Pons (tissue), 1 donor: Measurements from ENCODE around the gene SULF2.

Experiments
- DNase-seq: peaks from one replicate; pipeline ENCODE4 v3.0.0-alpha.2; 2016; ENCODE audit warnings: low spot score

SULF2 gene

GRCh38 chr20:47784599-47785310 lies 526 bp downstream of the SULF2 start:
- DNase-seq, result no peak

GRCh38 chr20:47783828-47784598 lies 1.3 kb downstream of the SULF2 start:
- DNase-seq, result no peak

GRCh38 chr20:47782920-47783552 lies 2.2 kb downstream of the SULF2 start:
- no peak for DNase-seq

- DNase-seq, result no peak
These were observed 3.2 kb downstream of the SULF2 start for GRCh38 chr20:47782076-47782475.

GRCh38 chr20:47781632-47782031 lies 3.6 kb downstream of the SULF2 start:
- no peak for DNase-seq

- DNase-seq, result no peak
These were observed 4.4 kb downstream of the SULF2 start for GRCh38 chr20:47780720-47781389.

GRCh38 chr20:47778398-47779354 lies 6.6 kb downstream of the SULF2 start:
- no peak for DNase-seq

GRCh38 chr20:47777220-47777619 lies 8.1 kb downstream of the SULF2 start:
- no peak for DNase-seq

GRCh38 chr20:47776639-47777038 lies 8.6 kb downstream of the SULF2 start:
- no peak for DNase-seq

GRCh38 chr20:47775841-47776240 lies 9.4 kb downstream of the SULF2 start:
- no peak for DNase-seq

GRCh38 chr20:47775039-47775438 lies 10.2 kb downstream of the SULF2 start:
- no peak for DNase-seq

- no peak for DNase-seq
These were observed 11.0 kb downstream of the SULF2 start for GRCh38 chr20:47774131-47774777.

GRCh38 chr20:47773371-47773786 lies 11.9 kb downstream of the SULF2 start:
- no peak for DNase-seq

GRCh38 chr20:47770935-47771334 lies 14.3 kb downstream of the SULF2 start:
- DNase-seq, result no peak

- peak; percentile 56 for DNase-seq
These were observed 17.1 kb downstream of the SULF2 start for GRCh38 chr20:47768016-47768824.

GRCh38 chr20:47765691-47766594 lies 19.3 kb downstream of the SULF2 start:
- DNase-seq, result no peak

- no peak for DNase-seq
These were observed 20.0 kb downstream of the SULF2 start for GRCh38 chr20:47765271-47765670.

GRCh38 chr20:47764154-47764733 lies 21.0 kb downstream of the SULF2 start:
- DNase-seq, result no peak
